GM18508 (cell line): Measurements from ENCODE around the gene MLLT6.

Source experiments
- ATAC-seq: cut with Tn5 transposase; IDR thresholded peaks from one replicate; pipeline ENCODE4 v1.9.1; 2021; ENCODE audit warnings: moderate number of reproducible peaks; ENCODE audit not compliant: insufficient read depth, unreplicated experiment

MLLT6 gene

GRCh38 chr17:38752308-38753070, 47.4 kb downstream of the MLLT6 start, which contains the start of gene PSMB3:
TSS of gene PSMB3 (plus strand) at chr17:38752741. CDS start at chr17:38752827, 86 bp downstream.
- ATAC-seq, result peak; percentile 78

- no peak for ATAC-seq
Observed at GRCh38 chr17:38753071-38753506, 48.0 kb downstream of the MLLT6 start.

- no peak for ATAC-seq
Observed at GRCh38 chr17:38761612-38762011, 56.5 kb downstream of the MLLT6 start.

GRCh38 chr17:38762231-38762630, 57.2 kb downstream of the MLLT6 start:
- ATAC-seq, result no peak

GRCh38 chr17:38766341-38766740, 61.3 kb downstream of the MLLT6 start:
- no peak for ATAC-seq

- ATAC-seq, result no peak
Observed at GRCh38 chr17:38768417-38768816, 63.3 kb downstream of the MLLT6 start.

GRCh38 chr17:38773258-38773657, 68.2 kb downstream of the MLLT6 start:
- no peak for ATAC-seq

GRCh38 chr17:38777641-38778250, 72.7 kb downstream of the MLLT6 start:
- ATAC-seq, result no peak
